ENCODE data around the gene TBATA. TPM values are rescaled to one million over a fixed set of nuclear protein-coding genes. Genes with fewer than 3 reads are reported as not detected.

The TBATA gene
- polyA plus RNA-seq, 1 donor (not counting 4 experiments of a cell fraction or from before 2014, with no cell fraction given), result not detected

- Histone ChIP-seq H3K9me3 (ENCODE audit: control insufficient read depth, low read depth, low read length) (no peaks in the 10 kb centered on the region), H3K4me2 (ENCODE audit: control insufficient read depth, extremely low read depth, insufficient read depth, low read depth, low read length) (no peak overlapping the region), H3K9me1 (ENCODE audit: control insufficient read depth, extremely low read depth, insufficient read depth, low read length) (no peaks in the 10 kb centered on the region), H4K20me1 (ENCODE audit: control insufficient read depth, extremely low read depth, insufficient read depth, low read length) (no peaks in the 10 kb centered on the region), H3K27ac (ENCODE audit: control insufficient read depth, insufficient read depth, low read length) (no peak overlapping the region), H3K27me3 (ENCODE audit: control insufficient read depth, extremely low read depth, insufficient read depth, low read length) (peaks cover 6% of the 10 kb centered on the region), H3K36me3 (ENCODE audit: control insufficient read depth in 2 of 2, extremely low read depth in 1 of 2, insufficient read depth in 2 of 2, low read length in 2 of 2) (no peaks in the 10 kb centered on the region), H3K79me2 (ENCODE audit: control insufficient read depth, insufficient read depth, low read length) (no peaks in the 10 kb centered on the region), H3K9ac (ENCODE audit: control insufficient read depth, extremely low read depth, insufficient read depth, low read length) (no peak overlapping the region), H3K4me1 (ENCODE audit: control insufficient read depth, extremely low read depth, insufficient read depth, low read length) (no peaks in the 10 kb centered on the region), H3K4me3 (ENCODE audit: control insufficient read depth in 2 of 3, extremely low read depth in 1 of 3, insufficient read depth in 2 of 3, low read depth in 1 of 3, low read length in 3 of 3) (no peak overlapping the region), H2AFZ (ENCODE audit: control insufficient read depth, low read length) (no peak overlapping the region)
- DNase-seq (ENCODE audit: low read depth, low spot score) (no peak), FAIRE-seq (no peak)
- TF ChIP-seq CTCF (optimal IDR thresholded peaks at IDR 0.05 in 1 of 3, IDR thresholded peaks at IDR 0.05 in 1 of 3, conservative IDR thresholded peaks at IDR 0.05 in 1 of 3; ENCODE audit: extremely low read depth in 1 of 3, insufficient read depth in 2 of 3, low read length in 3 of 3) (no peak), EZH2 (IDR thresholded peaks at IDR 0.05; ENCODE audit: low read length) (no peak)
- dilution Hi-C loops (cut with MboI; ENCODE audit: extremely low pct_ligation_motif_present, low sequenced_read_pairs), result no loop called here
Observed at GRCh38 chr10:70776455-70777005, 8.6 kb downstream of the TBATA start.

DNA sequence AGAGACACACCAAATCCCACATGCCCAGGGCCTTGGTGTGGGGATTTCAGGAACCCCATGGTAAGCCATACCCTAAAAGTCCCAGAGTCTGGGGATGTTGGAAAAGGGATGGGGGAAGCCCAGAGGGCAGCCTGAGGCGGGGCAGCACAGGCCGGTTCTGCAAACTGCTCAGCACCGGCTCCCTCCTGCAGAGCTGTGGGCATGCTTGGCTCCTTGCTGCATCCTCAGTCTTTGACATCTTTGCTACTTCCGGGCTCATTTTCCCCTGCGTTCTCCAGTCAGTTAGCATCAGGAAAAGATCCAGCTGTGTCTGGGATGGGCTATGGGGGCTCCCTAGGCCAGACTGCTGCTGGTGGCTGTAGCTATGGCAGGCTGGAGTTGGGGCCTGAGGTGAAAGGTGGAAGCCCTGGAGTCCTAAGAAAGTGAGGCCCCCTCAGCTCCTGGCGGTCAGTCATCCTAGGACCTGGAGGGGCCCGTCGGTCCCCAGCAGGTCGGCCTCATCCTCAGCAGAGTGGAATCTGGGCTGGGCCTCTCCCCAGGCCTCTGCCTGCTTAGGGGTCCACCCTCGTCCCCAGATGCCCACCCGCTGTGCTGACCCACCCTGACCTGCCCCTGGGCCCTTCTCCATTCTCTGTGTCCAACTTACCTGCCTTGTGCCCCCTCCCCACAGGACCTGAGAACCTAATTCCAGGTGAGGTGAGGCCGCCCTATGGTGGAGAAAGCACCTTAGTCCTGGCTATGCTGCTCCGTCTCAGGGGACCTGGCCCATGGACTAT, 9.3 kb downstream of the TBATA start:
- Histone ChIP-seq H3K9me1 (ENCODE audit: control insufficient read depth, extremely low read depth, insufficient read depth, low read length) (no peaks in the 10 kb centered on the region), H3K4me2 (ENCODE audit: control insufficient read depth, extremely low read depth, insufficient read depth, low read depth, low read length) (no peak overlapping the region), H3K36me3 (ENCODE audit: control insufficient read depth in 2 of 2, extremely low read depth in 1 of 2, insufficient read depth in 2 of 2, low read length in 2 of 2) (no peaks in the 10 kb centered on the region), H3K27me3 (ENCODE audit: control insufficient read depth, extremely low read depth, insufficient read depth, low read length) (peaks cover 13% of the 10 kb centered on the region), H3K9ac (ENCODE audit: control insufficient read depth, extremely low read depth, insufficient read depth, low read length) (no peak overlapping the region), H3K27ac (ENCODE audit: control insufficient read depth, insufficient read depth, low read length) (no peak overlapping the region), H3K9me3 (ENCODE audit: control insufficient read depth, low read depth, low read length) (no peaks in the 10 kb centered on the region), H3K79me2 (ENCODE audit: control insufficient read depth, insufficient read depth, low read length) (no peaks in the 10 kb centered on the region), H3K4me3 (ENCODE audit: control insufficient read depth in 2 of 3, extremely low read depth in 1 of 3, insufficient read depth in 2 of 3, low read depth in 1 of 3, low read length in 3 of 3) (no peak overlapping the region), H4K20me1 (ENCODE audit: control insufficient read depth, extremely low read depth, insufficient read depth, low read length) (no peaks in the 10 kb centered on the region), H3K4me1 (ENCODE audit: control insufficient read depth, extremely low read depth, insufficient read depth, low read length) (no peaks in the 10 kb centered on the region), H2AFZ (ENCODE audit: control insufficient read depth, low read length) (no peak overlapping the region)
- FAIRE-seq (no peak), DNase-seq (ENCODE audit: low read depth, low spot score) (no peak)
- TF ChIP-seq EZH2 (IDR thresholded peaks at IDR 0.05; ENCODE audit: low read length) (no peak), CTCF (optimal IDR thresholded peaks at IDR 0.05 in 1 of 3, IDR thresholded peaks at IDR 0.05 in 1 of 3, conservative IDR thresholded peaks at IDR 0.05 in 1 of 3; ENCODE audit: extremely low read depth in 1 of 3, insufficient read depth in 2 of 3, low read length in 3 of 3) (no peak)
- dilution Hi-C loops (cut with MboI; ENCODE audit: extremely low pct_ligation_motif_present, low sequenced_read_pairs), result no loop called here
